ENCODE data around the gene BID. TPM values are rescaled to one million over a fixed set of nuclear protein-coding genes. Genes with fewer than 3 reads are reported as not detected.

BID gene
- total RNA-seq, 1 experiment from 2014 or later = 44.4 TPM

GRCh38 chr22:17780741-17781318, 6.6 kb upstream of the BID start:
- H3K27me3 ChIP-seq (ENCODE audit: insufficient read depth, low read depth) = no peaks in the 10 kb centered on the region
- no peak overlapping the region for H2AFZ ChIP-seq
- BruUV-seq (replicated peaks) = no TSS peak
- no peak for TF ChIP-seq EZH2 (IDR thresholded peaks at IDR 0.05; ENCODE audit: low read depth)
- no peak for TF ChIP-seq CTCF (conservative IDR thresholded peaks at IDR 0.05)
- H3K4me1 ChIP-seq (replicated peaks; ENCODE audit: insufficient read depth) = peaks cover 16% of the 10 kb centered on the region
- no peak overlapping the region; the same call in 1 of the 2 replicates for H3K27ac ChIP-seq
- no peak for DNase-seq
- intact Hi-C loops (cut with micrococcal nuclease; ENCODE audit: unreplicated experiment) = no loop called here
- CTCF ChIA-PET = interaction anchor here (0.9 to 1.4 kb wide), 2 partner anchors 37 to 222 kb away, joined by 3 to 4 read pairs; no protein-coding TSS in a partner anchor
- H3K9me3 ChIP-seq (ENCODE audit: insufficient read depth, low read depth) = no peaks in the 10 kb centered on the region
- H3K9me2 ChIP-seq (ENCODE audit: insufficient read depth) = no peaks in the 10 kb centered on the region
- no peaks in the 10 kb centered on the region for H3F3A ChIP-seq (ENCODE audit: insufficient read depth, low read depth)
- no peaks in the 10 kb centered on the region for H4K20me1 ChIP-seq (ENCODE audit: insufficient read depth)
- no peaks in the 10 kb centered on the region for H3K36me3 ChIP-seq (ENCODE audit: low read depth)
- POLR2A ChIA-PET (ENCODE audit: unreplicated experiment) = no interaction called here
- H3K4me2 ChIP-seq = no peak overlapping the region
- no peak overlapping the region for H3K4me3 ChIP-seq
- no peaks in the 10 kb centered on the region for H3K79me2 ChIP-seq (ENCODE audit: low read depth)

GRCh38 chr22:17780116-17780740, 6.0 kb upstream of the BID start:
- no peak overlapping the region for H3K4me2 ChIP-seq
- BruUV-seq (replicated peaks) = no TSS peak

More at GRCh38 chr22:17780116-17780740, 6.0 kb upstream of the BID start:
- H3K36me3 ChIP-seq (ENCODE audit: low read depth) = no peaks in the 10 kb centered on the region
- no peaks in the 10 kb centered on the region for H3F3A ChIP-seq (ENCODE audit: insufficient read depth, low read depth)
- CTCF ChIA-PET = no interaction called here
- no peak overlapping the region for H3K27ac ChIP-seq
- no peak overlapping the region for H3K4me3 ChIP-seq
- POLR2A ChIA-PET (ENCODE audit: unreplicated experiment) = no interaction called here
- no peaks in the 10 kb centered on the region for H3K9me2 ChIP-seq (ENCODE audit: insufficient read depth)
- no peaks in the 10 kb centered on the region for H3K9me3 ChIP-seq (ENCODE audit: insufficient read depth, low read depth)
- H2AFZ ChIP-seq = no peak overlapping the region
- H3K79me2 ChIP-seq (ENCODE audit: low read depth) = no peaks in the 10 kb centered on the region
- no peak for TF ChIP-seq EZH2 (IDR thresholded peaks at IDR 0.05; ENCODE audit: low read depth)
- TF ChIP-seq CTCF (conservative IDR thresholded peaks at IDR 0.05) = no peak
- peaks cover 16% of the 10 kb centered on the region for H3K4me1 ChIP-seq (replicated peaks; ENCODE audit: insufficient read depth)
- no peak for DNase-seq
- intact Hi-C loops (cut with micrococcal nuclease; ENCODE audit: unreplicated experiment) = no loop called here
- H4K20me1 ChIP-seq (ENCODE audit: insufficient read depth) = no peaks in the 10 kb centered on the region
- H3K27me3 ChIP-seq (ENCODE audit: insufficient read depth, low read depth) = no peaks in the 10 kb centered on the region

Measured in PC-9 (cell line).